ENCODE measurements around the gene SPATA1. TPM values are rescaled to one million over a fixed set of nuclear protein-coding genes. Genes with fewer than 3 reads are reported as not detected.

Gene SPATA1
- total and polyA plus RNA-seq, 9 of the 15 experiments (the other 6 are each of a cell fraction or from before 2014, with no cell fraction given), result 0.79 to 2.9 (median 1.5) TPM

DNA sequence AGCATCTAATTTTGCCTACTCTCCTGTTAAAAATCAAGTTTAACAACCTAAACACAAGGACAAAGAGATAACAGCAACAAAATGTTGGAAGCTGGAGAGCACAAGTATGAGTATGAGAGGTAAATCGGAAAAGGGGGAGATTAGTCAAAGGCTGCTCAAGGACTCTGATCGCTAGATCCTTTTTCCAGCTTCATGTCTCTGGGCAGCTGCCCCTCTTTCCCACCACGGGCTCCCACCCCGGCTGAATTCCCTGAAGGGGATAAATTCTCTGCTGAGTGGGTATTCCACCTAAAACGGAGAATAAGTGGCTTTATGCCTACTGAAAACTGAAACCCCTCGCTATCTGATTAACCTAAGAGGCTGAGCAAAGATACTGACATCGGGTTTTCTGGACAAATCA lies 68.8 kb downstream of the SPATA1 start (continued):
- TF ChIP-seq, protein P1, sequence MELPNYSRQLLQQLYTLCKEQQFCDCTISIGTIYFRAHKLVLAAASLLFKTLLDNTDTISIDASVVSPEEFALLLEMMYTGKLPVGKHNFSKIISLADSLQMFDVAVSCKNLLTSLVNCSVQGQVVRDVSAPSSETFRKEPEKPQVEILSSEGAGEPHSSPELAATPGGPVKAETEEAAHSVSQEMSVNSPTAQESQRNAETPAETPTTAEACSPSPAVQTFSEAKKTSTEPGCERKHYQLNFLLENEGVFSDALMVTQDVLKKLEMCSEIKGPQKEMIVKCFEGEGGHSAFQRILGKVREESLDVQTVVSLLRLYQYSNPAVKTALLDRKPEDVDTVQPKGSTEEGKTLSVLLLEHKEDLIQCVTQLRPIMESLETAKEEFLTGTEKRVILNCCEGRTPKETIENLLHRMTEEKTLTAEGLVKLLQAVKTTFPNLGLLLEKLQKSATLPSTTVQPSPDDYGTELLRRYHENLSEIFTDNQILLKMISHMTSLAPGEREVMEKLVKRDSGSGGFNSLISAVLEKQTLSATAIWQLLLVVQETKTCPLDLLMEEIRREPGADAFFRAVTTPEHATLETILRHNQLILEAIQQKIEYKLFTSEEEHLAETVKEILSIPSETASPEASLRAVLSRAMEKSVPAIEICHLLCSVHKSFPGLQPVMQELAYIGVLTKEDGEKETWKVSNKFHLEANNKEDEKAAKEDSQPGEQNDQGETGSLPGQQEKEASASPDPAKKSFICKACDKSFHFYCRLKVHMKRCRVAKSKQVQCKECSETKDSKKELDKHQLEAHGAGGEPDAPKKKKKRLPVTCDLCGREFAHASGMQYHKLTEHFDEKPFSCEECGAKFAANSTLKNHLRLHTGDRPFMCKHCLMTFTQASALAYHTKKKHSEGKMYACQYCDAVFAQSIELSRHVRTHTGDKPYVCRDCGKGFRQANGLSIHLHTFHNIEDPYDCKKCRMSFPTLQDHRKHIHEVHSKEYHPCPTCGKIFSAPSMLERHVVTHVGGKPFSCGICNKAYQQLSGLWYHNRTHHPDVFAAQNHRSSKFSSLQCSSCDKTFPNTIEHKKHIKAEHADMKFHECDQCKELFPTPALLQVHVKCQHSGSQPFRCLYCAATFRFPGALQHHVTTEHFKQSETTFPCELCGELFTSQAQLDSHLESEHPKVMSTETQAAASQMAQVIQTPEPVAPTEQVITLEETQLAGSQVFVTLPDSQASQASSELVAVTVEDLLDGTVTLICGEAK (IDR thresholded peaks at IDR 0.05), result peak; percentile 26
- TF ChIP-seq, protein P1 (CRISPR knock-in tag; IDR thresholded peaks at IDR 0.05), result no peak
- TF ChIP-seq SNIP1 (IDR thresholded peaks at IDR 0.05; ENCODE audit: low read depth) (no peak), CHD4 (IDR thresholded peaks at IDR 0.05; ENCODE audit: insufficient read depth, insufficient replicate concordance, low read depth, low read length, poor library complexity, severe bottlenecking) (no peak), SRSF7 (optimal IDR thresholded peaks at IDR 0.05; ENCODE audit: low read depth, low read length) (no peak), ASH1L (IDR thresholded peaks at IDR 0.05; ENCODE audit: borderline replicate concordance, low read depth, partially characterized antibody) (no peak), ILK (tag; IDR thresholded peaks at IDR 0.05; ENCODE audit: borderline replicate concordance, low read depth) (no peak), MAFF (IDR thresholded peaks at IDR 0.05; ENCODE audit: low read length) (no peak), NFATC3 (IDR thresholded peaks at IDR 0.05) (no peak), HDAC2 (IDR thresholded peaks at IDR 0.05) (0 out of 2 replicates have a peak, but pooled peaks have one; percentile 8)
- TF ChIP-seq, protein P2, sequence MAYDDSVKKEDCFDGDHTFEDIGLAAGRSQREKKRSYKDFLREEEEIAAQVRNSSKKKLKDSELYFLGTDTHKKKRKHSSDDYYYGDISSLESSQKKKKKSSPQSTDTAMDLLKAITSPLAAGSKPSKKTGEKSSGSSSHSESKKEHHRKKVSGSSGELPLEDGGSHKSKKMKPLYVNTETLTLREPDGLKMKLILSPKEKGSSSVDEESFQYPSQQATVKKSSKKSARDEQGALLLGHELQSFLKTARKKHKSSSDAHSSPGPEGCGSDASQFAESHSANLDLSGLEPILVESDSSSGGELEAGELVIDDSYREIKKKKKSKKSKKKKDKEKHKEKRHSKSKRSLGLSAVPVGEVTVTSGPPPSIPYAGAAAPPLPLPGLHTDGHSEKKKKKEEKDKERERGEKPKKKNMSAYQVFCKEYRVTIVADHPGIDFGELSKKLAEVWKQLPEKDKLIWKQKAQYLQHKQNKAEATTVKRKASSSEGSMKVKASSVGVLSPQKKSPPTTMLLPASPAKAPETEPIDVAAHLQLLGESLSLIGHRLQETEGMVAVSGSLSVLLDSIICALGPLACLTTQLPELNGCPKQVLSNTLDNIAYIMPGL (CRISPR knock-in tag; IDR thresholded peaks at IDR 0.05), result no peak
- TF ChIP-seq, protein P3, sequence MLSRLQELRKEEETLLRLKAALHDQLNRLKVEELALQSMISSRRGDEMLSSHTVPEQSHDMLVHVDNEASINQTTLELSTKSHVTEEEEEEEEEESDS (CRISPR knock-in tag; IDR thresholded peaks at IDR 0.05), result no peak
- TF ChIP-seq, protein P4, sequence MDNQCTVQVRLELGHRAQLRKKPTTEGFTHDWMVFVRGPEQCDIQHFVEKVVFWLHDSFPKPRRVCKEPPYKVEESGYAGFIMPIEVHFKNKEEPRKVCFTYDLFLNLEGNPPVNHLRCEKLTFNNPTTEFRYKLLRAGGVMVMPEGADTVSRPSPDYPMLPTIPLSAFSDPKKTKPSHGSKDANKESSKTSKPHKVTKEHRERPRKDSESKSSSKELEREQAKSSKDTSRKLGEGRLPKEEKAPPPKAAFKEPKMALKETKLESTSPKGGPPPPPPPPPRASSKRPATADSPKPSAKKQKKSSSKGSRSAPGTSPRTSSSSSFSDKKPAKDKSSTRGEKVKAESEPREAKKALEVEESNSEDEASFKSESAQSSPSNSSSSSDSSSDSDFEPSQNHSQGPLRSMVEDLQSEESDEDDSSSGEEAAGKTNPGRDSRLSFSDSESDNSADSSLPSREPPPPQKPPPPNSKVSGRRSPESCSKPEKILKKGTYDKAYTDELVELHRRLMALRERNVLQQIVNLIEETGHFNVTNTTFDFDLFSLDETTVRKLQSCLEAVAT (IDR thresholded peaks at IDR 0.05), result 0 out of 4 replicates have a peak, but pooled peaks of 1 of the 2 experiments have one; percentile 0
- TF ChIP-seq, protein P5, sequence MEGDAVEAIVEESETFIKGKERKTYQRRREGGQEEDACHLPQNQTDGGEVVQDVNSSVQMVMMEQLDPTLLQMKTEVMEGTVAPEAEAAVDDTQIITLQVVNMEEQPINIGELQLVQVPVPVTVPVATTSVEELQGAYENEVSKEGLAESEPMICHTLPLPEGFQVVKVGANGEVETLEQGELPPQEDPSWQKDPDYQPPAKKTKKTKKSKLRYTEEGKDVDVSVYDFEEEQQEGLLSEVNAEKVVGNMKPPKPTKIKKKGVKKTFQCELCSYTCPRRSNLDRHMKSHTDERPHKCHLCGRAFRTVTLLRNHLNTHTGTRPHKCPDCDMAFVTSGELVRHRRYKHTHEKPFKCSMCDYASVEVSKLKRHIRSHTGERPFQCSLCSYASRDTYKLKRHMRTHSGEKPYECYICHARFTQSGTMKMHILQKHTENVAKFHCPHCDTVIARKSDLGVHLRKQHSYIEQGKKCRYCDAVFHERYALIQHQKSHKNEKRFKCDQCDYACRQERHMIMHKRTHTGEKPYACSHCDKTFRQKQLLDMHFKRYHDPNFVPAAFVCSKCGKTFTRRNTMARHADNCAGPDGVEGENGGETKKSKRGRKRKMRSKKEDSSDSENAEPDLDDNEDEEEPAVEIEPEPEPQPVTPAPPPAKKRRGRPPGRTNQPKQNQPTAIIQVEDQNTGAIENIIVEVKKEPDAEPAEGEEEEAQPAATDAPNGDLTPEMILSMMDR (IDR thresholded peaks at IDR 0.05 in 2 of 3, conservative IDR thresholded peaks at IDR 0.05 in 1 of 3; ENCODE audit: insufficient read depth in 2 of 3, low read depth in 1 of 3, low read length in 3 of 3), result no peak
